Osteocyte (in vitro differentiated cells): ENCODE measurements around the gene MIS18BP1. TPM values are rescaled to one million over a fixed set of nuclear protein-coding genes. Genes with fewer than 3 reads are reported as not detected.
"Not testable (repeated sequence)": the region's sequence is repeated elsewhere in the genome, so short reads cannot be mapped to it uniquely, and the experiment has no call there.

Experiments used
- DNase-seq: peaks from one replicate; pipeline ENCODE4 v3.0.0; 2021; ENCODE audit warnings: mixed read lengths; ENCODE audit not compliant: unreplicated experiment; ENCODE audit errors: extremely low spot score
- H3K27ac Mint-ChIP-seq: one replicate; pipeline ENCODE4 v1.8.0; 2021; ENCODE audit warnings: mild to moderate bottlenecking, mixed read lengths; ENCODE audit not compliant: unreplicated experiment
- H3K27me3 Mint-ChIP-seq: one replicate; pipeline ENCODE4 v1.8.0; 2021; ENCODE audit warnings: mixed read lengths; ENCODE audit not compliant: unreplicated experiment
- H3K36me3 Mint-ChIP-seq: one replicate; pipeline ENCODE4 v1.8.0; 2021; ENCODE audit warnings: mixed read lengths; ENCODE audit not compliant: unreplicated experiment
- H3K4me1 Mint-ChIP-seq: one replicate; pipeline ENCODE4 v1.8.0; 2021; ENCODE audit warnings: mixed read lengths; ENCODE audit not compliant: unreplicated experiment
- H3K4me3 Mint-ChIP-seq: one replicate; pipeline ENCODE4 v1.8.0; 2021; ENCODE audit warnings: mild to moderate bottlenecking, moderate library complexity, mixed read lengths; ENCODE audit not compliant: unreplicated experiment
- H3K9me3 Mint-ChIP-seq: one replicate; pipeline ENCODE4 v1.8.0; 2021; ENCODE audit warnings: mixed read lengths; ENCODE audit not compliant: unreplicated experiment
- total RNA-seq: library from RNA; stranded (reverse); gene quantifications from 2 replicates; pipeline ENCODE4 v1.2.1, GENCODE V29; 2021
- TF ChIP-seq, protein P1 (sequence below): fragments of 200-600 bp; sonication (generic); IDR thresholded peaks from 2 replicates; pipeline ENCODE4 v1.5.0; 2021; ENCODE audit warnings: antibody characterized with exemption, mild to moderate bottlenecking, moderate library complexity

Gene MIS18BP1
- total RNA-seq, 1 donor from 2014 or later = 14.2 TPM

GRCh38 chr14:45284802-45285201 is 31.8 kb upstream of the MIS18BP1 start:
- TF ChIP-seq, protein P1, sequence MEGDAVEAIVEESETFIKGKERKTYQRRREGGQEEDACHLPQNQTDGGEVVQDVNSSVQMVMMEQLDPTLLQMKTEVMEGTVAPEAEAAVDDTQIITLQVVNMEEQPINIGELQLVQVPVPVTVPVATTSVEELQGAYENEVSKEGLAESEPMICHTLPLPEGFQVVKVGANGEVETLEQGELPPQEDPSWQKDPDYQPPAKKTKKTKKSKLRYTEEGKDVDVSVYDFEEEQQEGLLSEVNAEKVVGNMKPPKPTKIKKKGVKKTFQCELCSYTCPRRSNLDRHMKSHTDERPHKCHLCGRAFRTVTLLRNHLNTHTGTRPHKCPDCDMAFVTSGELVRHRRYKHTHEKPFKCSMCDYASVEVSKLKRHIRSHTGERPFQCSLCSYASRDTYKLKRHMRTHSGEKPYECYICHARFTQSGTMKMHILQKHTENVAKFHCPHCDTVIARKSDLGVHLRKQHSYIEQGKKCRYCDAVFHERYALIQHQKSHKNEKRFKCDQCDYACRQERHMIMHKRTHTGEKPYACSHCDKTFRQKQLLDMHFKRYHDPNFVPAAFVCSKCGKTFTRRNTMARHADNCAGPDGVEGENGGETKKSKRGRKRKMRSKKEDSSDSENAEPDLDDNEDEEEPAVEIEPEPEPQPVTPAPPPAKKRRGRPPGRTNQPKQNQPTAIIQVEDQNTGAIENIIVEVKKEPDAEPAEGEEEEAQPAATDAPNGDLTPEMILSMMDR = no peak
- Mint-ChIP-seq H3K4me3 (no peak overlapping the region), H3K4me1 (no peaks in the 10 kb centered on the region), H3K36me3 (no peaks in the 10 kb centered on the region), H3K27me3 (peaks cover 9% of the 10 kb centered on the region), H3K27ac (no peak overlapping the region), H3K9me3 (no peaks in the 10 kb centered on the region)
- no peak for DNase-seq

GRCh38 chr14:45281731-45282400 is 28.9 kb upstream of the MIS18BP1 start:
- not testable (repeated sequence) for DNase-seq, H3K4me1 Mint-ChIP-seq, H3K27ac Mint-ChIP-seq, H3K4me3 Mint-ChIP-seq, H3K36me3 Mint-ChIP-seq, H3K9me3 Mint-ChIP-seq
- H3K27me3 Mint-ChIP-seq = peaks cover 13% of the 10 kb centered on the region

DNA sequence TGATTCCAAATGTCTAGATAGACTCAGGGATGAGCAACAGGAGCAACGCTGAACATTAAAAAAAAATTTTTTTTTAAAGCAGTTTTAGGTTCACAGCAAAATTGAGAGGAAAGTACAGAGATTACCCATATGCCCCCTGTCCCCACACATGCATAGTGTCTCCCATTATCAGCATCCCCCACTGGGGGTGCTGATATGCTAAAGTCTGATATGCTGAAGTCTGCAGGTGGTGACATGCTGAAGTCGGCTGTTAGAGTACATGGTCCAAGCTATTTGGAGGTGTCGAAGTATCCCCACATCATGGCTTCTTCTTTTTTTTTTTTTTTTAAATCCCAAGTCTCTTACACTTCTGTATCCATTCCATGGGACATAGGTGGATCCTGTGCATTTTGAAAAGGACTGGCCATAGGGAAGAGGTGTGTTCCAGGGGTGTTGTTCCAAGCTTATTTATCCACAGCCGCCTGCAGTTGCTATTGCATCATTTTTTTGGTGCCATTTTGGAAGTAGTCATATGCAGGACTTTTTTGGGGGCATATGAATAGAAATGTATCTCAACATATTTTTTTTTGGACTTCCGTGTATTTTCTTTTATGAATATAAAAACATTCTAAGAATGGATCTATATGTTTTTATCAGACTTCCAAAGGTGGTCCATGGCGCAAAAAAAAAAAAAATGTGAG is 19.0 kb upstream of the MIS18BP1 start:
- Mint-ChIP-seq H3K27ac (no peak overlapping the region), H3K9me3 (no peaks in the 10 kb centered on the region)
- no peak for DNase-seq

DNA sequence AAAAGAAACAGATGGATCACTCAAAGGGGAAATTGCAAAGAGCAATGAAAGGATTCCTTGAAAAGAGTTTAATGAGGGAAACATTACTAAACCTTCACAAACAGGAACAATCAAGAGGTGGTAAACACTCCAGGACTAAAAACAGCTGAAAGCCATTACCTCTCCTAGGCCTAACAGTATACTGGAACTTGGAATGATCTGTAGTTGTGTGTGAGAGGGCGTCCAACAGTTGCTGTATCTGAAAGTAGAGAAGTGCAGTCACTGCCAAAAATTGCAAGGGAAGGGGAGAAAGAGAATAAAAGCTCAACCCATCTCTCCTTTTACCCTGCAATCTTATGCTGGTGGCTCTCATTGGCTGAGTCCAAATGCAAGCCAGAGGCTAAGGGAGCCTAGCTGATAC is 17.0 kb upstream of the MIS18BP1 start:
- TF ChIP-seq, protein P1 = no peak
- Mint-ChIP-seq H3K27me3 (peaks cover 26% of the 10 kb centered on the region), H3K4me1 (no peaks in the 10 kb centered on the region), H3K4me3 (no peak overlapping the region), H3K9me3 (no peaks in the 10 kb centered on the region), H3K27ac (no peak overlapping the region), H3K36me3 (no peaks in the 10 kb centered on the region)
- DNase-seq = no peak

More for the DNA sequence above, 19.0 kb upstream of the MIS18BP1 start:
- Mint-ChIP-seq H3K27me3 (peaks cover 29% of the 10 kb centered on the region), H3K36me3 (no peaks in the 10 kb centered on the region), H3K4me3 (no peak overlapping the region), H3K4me1 (no peaks in the 10 kb centered on the region)
- TF ChIP-seq, protein P1 = no peak

- peaks cover 5% of the 10 kb centered on the region for H3K9me3 Mint-ChIP-seq
- no peak overlapping the region for H3K4me3 Mint-ChIP-seq
- no peak overlapping the region for H3K27ac Mint-ChIP-seq
- H3K4me1 Mint-ChIP-seq = no peaks in the 10 kb centered on the region
- no peak for DNase-seq
- H3K36me3 Mint-ChIP-seq = no peaks in the 10 kb centered on the region
- H3K27me3 Mint-ChIP-seq = peaks cover 23% of the 10 kb centered on the region
- TF ChIP-seq, protein P1 = no peak
These were observed 14.1 kb upstream of the MIS18BP1 start for GRCh38 chr14:45267071-45267470.
